GM18951 (cell line): Measurements from ENCODE around the gene PPARG.

Experiments
- POLR2A ChIP-seq: IDR thresholded peaks from 4 replicates; pipeline ENCODE4 v1.6.1; 2011; ENCODE audit warnings: mild to moderate bottlenecking; ENCODE audit not compliant: insufficient read length, insufficient read depth; ENCODE audit errors: extremely low read depth
- in situ Hi-C: fragments of 300-500 bp; cut with MboI; formaldehyde crosslinking; loops from one replicate; pipeline ENCODE4 v1.12.0; 2022; ENCODE audit warnings: low sequenced_read_pairs, mixed read lengths, inconsistent platforms; ENCODE audit not compliant: unreplicated experiment

The PPARG gene

GRCh38 chr3:12393894-12394293 is 105.0 kb downstream of the PPARG start:
- no peak for TF ChIP-seq POLR2A

GRCh38 chr3:12394569-12395271 is 105.8 kb downstream of the PPARG start:
- no peak for TF ChIP-seq POLR2A
- in situ Hi-C loops = no loop called here

More at GRCh38 chr3:12393894-12394293, 105.0 kb downstream of the PPARG start:
- in situ Hi-C loops = no loop called here

- in situ Hi-C loops = no loop called here
- no peak for TF ChIP-seq POLR2A
Measured at GRCh38 chr3:12395349-12396012, 106.6 kb downstream of the PPARG start.

GRCh38 chr3:12396471-12396870 is 107.6 kb downstream of the PPARG start:
- TF ChIP-seq POLR2A = no peak
- in situ Hi-C loops = no loop called here

- TF ChIP-seq POLR2A = no peak
- in situ Hi-C loops = no loop called here
Measured at GRCh38 chr3:12399226-12399625, 110.4 kb downstream of the PPARG start.

GRCh38 chr3:12400616-12401194 is 111.8 kb downstream of the PPARG start:
- in situ Hi-C loops = no loop called here
- no peak for TF ChIP-seq POLR2A

- in situ Hi-C loops = no loop called here
- TF ChIP-seq POLR2A = no peak
Measured at GRCh38 chr3:12401208-12401607, 112.3 kb downstream of the PPARG start.

- TF ChIP-seq POLR2A = no peak
- in situ Hi-C loops = no loop called here
Measured at GRCh38 chr3:12405432-12406272, 116.8 kb downstream of the PPARG start.

GRCh38 chr3:12408984-12409683 is 120.3 kb downstream of the PPARG start:
- no peak for TF ChIP-seq POLR2A

GRCh38 chr3:12409684-12410596 is 121.1 kb downstream of the PPARG start:
- TF ChIP-seq POLR2A = no peak
- in situ Hi-C loops = no loop called here

More at GRCh38 chr3:12408984-12409683, 120.3 kb downstream of the PPARG start:
- in situ Hi-C loops = no loop called here

- in situ Hi-C loops = no loop called here
- TF ChIP-seq POLR2A = no peak
Measured at GRCh38 chr3:12413721-12414255, 124.9 kb downstream of the PPARG start.

GRCh38 chr3:12415014-12415680 is 126.3 kb downstream of the PPARG start:
- TF ChIP-seq POLR2A = no peak
- in situ Hi-C loops = no loop called here
